Measurements from ENCODE around the gene KCNAB2.

KCNAB2 gene

DNA sequence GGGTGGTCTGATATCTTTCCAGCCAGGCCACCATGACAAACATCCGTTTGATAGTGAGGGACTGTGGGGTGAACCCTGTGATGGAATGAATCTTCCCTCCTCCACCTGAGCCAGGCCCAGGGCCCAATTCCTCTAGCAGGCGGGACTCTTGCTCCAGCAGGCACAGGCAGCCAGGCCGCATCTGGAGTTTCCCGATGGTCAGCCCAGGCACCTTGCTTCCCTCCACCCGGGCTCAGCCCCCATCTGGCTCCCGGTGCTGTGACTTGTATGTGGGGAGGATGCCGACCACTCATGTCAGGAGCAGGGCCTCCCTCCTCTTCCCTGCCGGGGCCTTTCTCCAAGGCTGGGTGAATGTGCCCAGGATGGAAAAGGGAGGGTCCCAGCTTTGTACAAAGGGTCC lies 21.0 kb downstream of the KCNAB2 start:
- H3F3A ChIP-seq (ENCODE audit: insufficient read depth, low read length) = no peaks in the 10 kb centered on the region
- no peak overlapping the region for H2AFZ ChIP-seq (ENCODE audit: low read length)
- no peak overlapping the region for H3K4me3 ChIP-seq (ENCODE audit: low read depth, low read length, poor library complexity, severe bottlenecking)

DNA sequence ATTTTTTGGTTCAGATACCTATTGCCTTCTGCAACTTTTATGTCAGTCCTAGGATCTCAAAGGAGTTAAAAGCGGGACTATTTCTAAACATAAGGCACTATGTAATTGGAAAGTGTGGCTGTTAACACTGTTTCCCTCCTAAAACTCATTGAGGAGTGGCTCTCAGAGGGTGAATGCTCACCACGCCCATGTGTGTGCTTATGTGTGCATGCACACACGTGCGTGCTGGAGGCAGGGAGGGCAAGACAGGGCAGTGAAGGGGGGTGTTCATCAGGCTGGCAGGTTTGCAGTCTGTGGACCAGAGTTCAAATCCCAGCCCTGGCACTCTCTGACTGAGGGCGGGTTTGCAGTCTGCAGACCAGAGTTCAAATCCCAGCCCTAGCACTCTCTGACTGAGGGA lies 22.4 kb downstream of the KCNAB2 start:
- H3K9me3 ChIP-seq (ENCODE audit: low read length) = no peaks in the 10 kb centered on the region
- H3K79me2 ChIP-seq (ENCODE audit: insufficient read depth, low read length) = no peaks in the 10 kb centered on the region
- no peaks in the 10 kb centered on the region for H3K4me1 ChIP-seq (ENCODE audit: insufficient read depth, low read length, severe bottlenecking)
- H3K9ac ChIP-seq (ENCODE audit: low read length) = no peak overlapping the region
- no peaks in the 10 kb centered on the region for H4K20me1 ChIP-seq (ENCODE audit: insufficient read depth, low read length)
- H3K4me3 ChIP-seq (ENCODE audit: low read depth, low read length, poor library complexity, severe bottlenecking) = no peak overlapping the region
- TF ChIP-seq, protein P1, sequence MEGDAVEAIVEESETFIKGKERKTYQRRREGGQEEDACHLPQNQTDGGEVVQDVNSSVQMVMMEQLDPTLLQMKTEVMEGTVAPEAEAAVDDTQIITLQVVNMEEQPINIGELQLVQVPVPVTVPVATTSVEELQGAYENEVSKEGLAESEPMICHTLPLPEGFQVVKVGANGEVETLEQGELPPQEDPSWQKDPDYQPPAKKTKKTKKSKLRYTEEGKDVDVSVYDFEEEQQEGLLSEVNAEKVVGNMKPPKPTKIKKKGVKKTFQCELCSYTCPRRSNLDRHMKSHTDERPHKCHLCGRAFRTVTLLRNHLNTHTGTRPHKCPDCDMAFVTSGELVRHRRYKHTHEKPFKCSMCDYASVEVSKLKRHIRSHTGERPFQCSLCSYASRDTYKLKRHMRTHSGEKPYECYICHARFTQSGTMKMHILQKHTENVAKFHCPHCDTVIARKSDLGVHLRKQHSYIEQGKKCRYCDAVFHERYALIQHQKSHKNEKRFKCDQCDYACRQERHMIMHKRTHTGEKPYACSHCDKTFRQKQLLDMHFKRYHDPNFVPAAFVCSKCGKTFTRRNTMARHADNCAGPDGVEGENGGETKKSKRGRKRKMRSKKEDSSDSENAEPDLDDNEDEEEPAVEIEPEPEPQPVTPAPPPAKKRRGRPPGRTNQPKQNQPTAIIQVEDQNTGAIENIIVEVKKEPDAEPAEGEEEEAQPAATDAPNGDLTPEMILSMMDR (IDR thresholded peaks at IDR 0.05; ENCODE audit: low read length) = no peak
- no peak for TF ChIP-seq EZH2 (IDR thresholded peaks at IDR 0.05; ENCODE audit: borderline replicate concordance, low read length)
- no peak overlapping the region for H2AFZ ChIP-seq (ENCODE audit: low read length)
- H3K4me2 ChIP-seq (ENCODE audit: low read length) = no peak overlapping the region
- no peaks in the 10 kb centered on the region for H3F3A ChIP-seq (ENCODE audit: insufficient read depth, low read length)
- H3K27ac ChIP-seq (ENCODE audit: low read depth, low read length, poor library complexity, severe bottlenecking) = no peak overlapping the region
- no peaks in the 10 kb centered on the region for H3K9me2 ChIP-seq (ENCODE audit: low read depth, low read length)
- peaks cover 31% of the 10 kb centered on the region for H3K36me3 ChIP-seq (ENCODE audit: insufficient read depth, low read length)
- no peaks in the 10 kb centered on the region for H3K27me3 ChIP-seq (ENCODE audit: insufficient read depth, low read length)

More for the DNA sequence above, 21.0 kb downstream of the KCNAB2 start:
- H3K4me1 ChIP-seq (ENCODE audit: insufficient read depth, low read length, severe bottlenecking) = no peaks in the 10 kb centered on the region
- H3K9me3 ChIP-seq (ENCODE audit: low read length) = no peaks in the 10 kb centered on the region
- no peaks in the 10 kb centered on the region for H3K27me3 ChIP-seq (ENCODE audit: insufficient read depth, low read length)
- H3K36me3 ChIP-seq (ENCODE audit: insufficient read depth, low read length) = peaks cover 24% of the 10 kb centered on the region
- TF ChIP-seq, protein P1 (IDR thresholded peaks at IDR 0.05; ENCODE audit: low read length) = no peak
- no peak for TF ChIP-seq EZH2 (IDR thresholded peaks at IDR 0.05; ENCODE audit: borderline replicate concordance, low read length)
- H3K79me2 ChIP-seq (ENCODE audit: insufficient read depth, low read length) = no peaks in the 10 kb centered on the region
- no peak overlapping the region for H3K27ac ChIP-seq (ENCODE audit: low read depth, low read length, poor library complexity, severe bottlenecking)
- H4K20me1 ChIP-seq (ENCODE audit: insufficient read depth, low read length) = no peaks in the 10 kb centered on the region
- no peak overlapping the region for H3K9ac ChIP-seq (ENCODE audit: low read length)
- H3K4me2 ChIP-seq (ENCODE audit: low read length) = no peak overlapping the region
- no peaks in the 10 kb centered on the region for H3K9me2 ChIP-seq (ENCODE audit: low read depth, low read length)

DNA sequence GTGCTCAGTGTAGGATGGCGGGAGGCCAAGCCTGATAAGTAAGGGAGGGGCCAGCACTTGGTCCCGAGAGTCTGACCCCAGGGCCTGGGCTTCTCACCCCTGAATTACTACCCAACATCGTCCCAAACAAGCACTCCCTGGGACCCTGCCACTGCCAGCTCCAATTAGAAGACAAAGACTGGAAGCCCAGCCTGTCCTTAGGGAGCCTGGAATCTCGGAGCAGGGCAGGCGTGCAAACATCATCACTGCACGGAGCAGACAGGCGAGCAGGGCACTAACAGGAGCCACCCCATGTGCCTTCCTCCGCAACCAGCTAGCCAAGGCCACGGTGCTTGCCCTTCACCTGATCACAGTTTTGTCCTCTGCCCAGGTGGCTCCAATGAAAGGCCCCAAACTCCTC lies 23.2 kb downstream of the KCNAB2 start:
- H3K9me3 ChIP-seq (ENCODE audit: low read length) = no peaks in the 10 kb centered on the region
- no peaks in the 10 kb centered on the region for H4K20me1 ChIP-seq (ENCODE audit: insufficient read depth, low read length)
- no peak overlapping the region for H3K4me2 ChIP-seq (ENCODE audit: low read length)
- H3K27ac ChIP-seq (ENCODE audit: low read depth, low read length, poor library complexity, severe bottlenecking) = no peak overlapping the region
- no peaks in the 10 kb centered on the region for H3K27me3 ChIP-seq (ENCODE audit: insufficient read depth, low read length)
- H3K79me2 ChIP-seq (ENCODE audit: insufficient read depth, low read length) = no peaks in the 10 kb centered on the region
- H3F3A ChIP-seq (ENCODE audit: insufficient read depth, low read length) = no peaks in the 10 kb centered on the region
- no peak overlapping the region for H3K9ac ChIP-seq (ENCODE audit: low read length)
- no peak overlapping the region for H3K4me3 ChIP-seq (ENCODE audit: low read depth, low read length, poor library complexity, severe bottlenecking)
- no peak overlapping the region for H2AFZ ChIP-seq (ENCODE audit: low read length)
- TF ChIP-seq, protein P1 (IDR thresholded peaks at IDR 0.05; ENCODE audit: low read length) = no peak
- TF ChIP-seq EZH2 (IDR thresholded peaks at IDR 0.05; ENCODE audit: borderline replicate concordance, low read length) = no peak
- H3K36me3 ChIP-seq (ENCODE audit: insufficient read depth, low read length) = peaks cover 36% of the 10 kb centered on the region
- no peaks in the 10 kb centered on the region for H3K9me2 ChIP-seq (ENCODE audit: low read depth, low read length)
- H3K4me1 ChIP-seq (ENCODE audit: insufficient read depth, low read length, severe bottlenecking) = no peaks in the 10 kb centered on the region
